GM23338 (cell line): Measurements from ENCODE around the gene RAB31.

Source experiments
- CREB1 ChIP-seq: fragments of 250-450 bp; sonication (Bioruptor Pico); IDR thresholded peaks from 2 replicates; pipeline ENCODE4 v1.5.0; 2020; ENCODE audit warnings: low read depth, mild to moderate bottlenecking, moderate library complexity
- CTCF ChIP-seq, 2 experiments: fragments of 200-600 bp in 1 of 2; sonication (generic) in 1 of 2; conservative IDR thresholded peaks; 2 replicates each; pipeline versions ENCODE4 v1.5.1 to v1.6.1; 2016 to 2017; ENCODE audit warnings: antibody characterized with exemption in 2 of 2, low read depth in 2 of 2, mild to moderate bottlenecking in 2 of 2, moderate library complexity in 1 of 2
- EZH2 ChIP-seq: fragments of 200-600 bp; sonication (generic); IDR thresholded peaks from one replicate; pipeline ENCODE4 v1.8.0; 2017; ENCODE audit warnings: antibody characterized with exemption, mild to moderate bottlenecking, low read depth; ENCODE audit not compliant: unreplicated experiment
- JUNB ChIP-seq: IDR thresholded peaks from one replicate; pipeline ENCODE4 v1.6.1; 2016; ENCODE audit warnings: antibody characterized with exemption; ENCODE audit not compliant: unreplicated experiment
- ZNF114 ChIP-seq: fragments of 250-450 bp; sonication (Bioruptor Pico); IDR thresholded peaks from 2 replicates; pipeline ENCODE4 v1.5.0; 2020; ENCODE audit warnings: mild to moderate bottlenecking, moderate library complexity
- ZNF331 ChIP-seq: fragments of 250-450 bp; sonication (Bioruptor Pico); IDR thresholded peaks from 2 replicates; pipeline ENCODE4 v1.5.0; 2020; ENCODE audit warnings: low read depth, mild to moderate bottlenecking, moderate library complexity
- TF ChIP-seq, protein P1 (sequence below): IDR thresholded peaks from one replicate; pipeline ENCODE4 v1.6.1; 2018; ENCODE audit warnings: antibody characterized with exemption; ENCODE audit not compliant: unreplicated experiment

DNA sequence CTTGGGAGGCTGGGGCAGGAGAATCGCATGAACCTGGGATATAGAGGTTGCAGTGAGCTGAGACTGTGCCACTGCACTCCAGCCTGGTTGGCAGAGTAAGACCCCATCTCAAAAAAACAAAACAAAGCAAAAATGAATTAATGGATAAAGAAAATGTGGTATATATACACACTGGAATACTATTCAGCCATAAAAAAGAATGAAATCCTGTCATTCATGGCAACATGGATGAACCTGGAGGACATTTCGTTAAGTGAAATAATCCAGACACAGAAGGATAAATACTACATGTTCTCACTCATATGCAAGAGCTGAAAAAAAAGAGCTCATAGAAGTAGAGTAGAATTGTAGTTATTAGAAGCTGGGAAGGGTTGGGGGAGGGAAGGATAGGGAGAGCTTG, 80.8 kb downstream of the RAB31 start:
- TF ChIP-seq CTCF (conservative IDR thresholded peaks at IDR 0.05; ENCODE audit: low read depth in 2 of 2) (no peak), JUNB (no peak), CREB1 (CRISPR knock-in tag) (no peak), ZNF331 (CRISPR knock-in tag) (no peak), ZNF114 (no peak), EZH2 (no peak)
- TF ChIP-seq, protein P1, sequence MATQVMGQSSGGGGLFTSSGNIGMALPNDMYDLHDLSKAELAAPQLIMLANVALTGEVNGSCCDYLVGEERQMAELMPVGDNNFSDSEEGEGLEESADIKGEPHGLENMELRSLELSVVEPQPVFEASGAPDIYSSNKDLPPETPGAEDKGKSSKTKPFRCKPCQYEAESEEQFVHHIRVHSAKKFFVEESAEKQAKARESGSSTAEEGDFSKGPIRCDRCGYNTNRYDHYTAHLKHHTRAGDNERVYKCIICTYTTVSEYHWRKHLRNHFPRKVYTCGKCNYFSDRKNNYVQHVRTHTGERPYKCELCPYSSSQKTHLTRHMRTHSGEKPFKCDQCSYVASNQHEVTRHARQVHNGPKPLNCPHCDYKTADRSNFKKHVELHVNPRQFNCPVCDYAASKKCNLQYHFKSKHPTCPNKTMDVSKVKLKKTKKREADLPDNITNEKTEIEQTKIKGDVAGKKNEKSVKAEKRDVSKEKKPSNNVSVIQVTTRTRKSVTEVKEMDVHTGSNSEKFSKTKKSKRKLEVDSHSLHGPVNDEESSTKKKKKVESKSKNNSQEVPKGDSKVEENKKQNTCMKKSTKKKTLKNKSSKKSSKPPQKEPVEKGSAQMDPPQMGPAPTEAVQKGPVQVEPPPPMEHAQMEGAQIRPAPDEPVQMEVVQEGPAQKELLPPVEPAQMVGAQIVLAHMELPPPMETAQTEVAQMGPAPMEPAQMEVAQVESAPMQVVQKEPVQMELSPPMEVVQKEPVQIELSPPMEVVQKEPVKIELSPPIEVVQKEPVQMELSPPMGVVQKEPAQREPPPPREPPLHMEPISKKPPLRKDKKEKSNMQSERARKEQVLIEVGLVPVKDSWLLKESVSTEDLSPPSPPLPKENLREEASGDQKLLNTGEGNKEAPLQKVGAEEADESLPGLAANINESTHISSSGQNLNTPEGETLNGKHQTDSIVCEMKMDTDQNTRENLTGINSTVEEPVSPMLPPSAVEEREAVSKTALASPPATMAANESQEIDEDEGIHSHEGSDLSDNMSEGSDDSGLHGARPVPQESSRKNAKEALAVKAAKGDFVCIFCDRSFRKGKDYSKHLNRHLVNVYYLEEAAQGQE: no peak
